Bronchial epithelial cell (primary cell): ENCODE measurements around the gene NEDD4L. TPM values are rescaled to one million over a fixed set of nuclear protein-coding genes. Genes with fewer than 3 reads are reported as not detected.

Experiments used
- DNase-seq: peaks from one replicate; pipeline ENCODE4 v3.0.0-alpha.2; 2010; ENCODE audit warnings: low read depth
- FAIRE-seq: peaks from 2 replicates; lab custom pipeline; 2011; peaks lifted over from hg19 to GRCh38; lab: Jason Lieb, UNC
- H3K27me3 ChIP-seq: 2 replicates; pipeline ENCODE4 v1.5.1; 2011; ENCODE audit warnings: low read length; ENCODE audit not compliant: control insufficient read depth, insufficient read depth
- H3K36me3 ChIP-seq: 2 replicates; pipeline ENCODE4 v1.5.1; 2011; ENCODE audit warnings: low read length; ENCODE audit not compliant: control insufficient read depth, insufficient read depth
- H3K4me3 ChIP-seq: 2 replicates; pipeline ENCODE4 v1.5.1; 2011; ENCODE audit warnings: mild to moderate bottlenecking, low read depth, low read length, control low read depth
- total RNA-seq: library from RNA; depleted of rRNA; stranded (reverse); fragments of >200 nt; gene quantifications from 2 replicates; pipeline ENCODE4 v1.2.1, GENCODE V29; 2014
- TF ChIP-seq, protein P1 (sequence below): IDR thresholded peaks from 2 replicates; pipeline ENCODE4 v1.5.1; 2011; ENCODE audit warnings: mild to moderate bottlenecking, moderate library complexity, low read length, control low read depth, inconsistent platforms; ENCODE audit not compliant: insufficient read depth, severe bottlenecking

The NEDD4L gene
- total RNA-seq, 1 donor from 2014 or later: 11.3 TPM

DNA sequence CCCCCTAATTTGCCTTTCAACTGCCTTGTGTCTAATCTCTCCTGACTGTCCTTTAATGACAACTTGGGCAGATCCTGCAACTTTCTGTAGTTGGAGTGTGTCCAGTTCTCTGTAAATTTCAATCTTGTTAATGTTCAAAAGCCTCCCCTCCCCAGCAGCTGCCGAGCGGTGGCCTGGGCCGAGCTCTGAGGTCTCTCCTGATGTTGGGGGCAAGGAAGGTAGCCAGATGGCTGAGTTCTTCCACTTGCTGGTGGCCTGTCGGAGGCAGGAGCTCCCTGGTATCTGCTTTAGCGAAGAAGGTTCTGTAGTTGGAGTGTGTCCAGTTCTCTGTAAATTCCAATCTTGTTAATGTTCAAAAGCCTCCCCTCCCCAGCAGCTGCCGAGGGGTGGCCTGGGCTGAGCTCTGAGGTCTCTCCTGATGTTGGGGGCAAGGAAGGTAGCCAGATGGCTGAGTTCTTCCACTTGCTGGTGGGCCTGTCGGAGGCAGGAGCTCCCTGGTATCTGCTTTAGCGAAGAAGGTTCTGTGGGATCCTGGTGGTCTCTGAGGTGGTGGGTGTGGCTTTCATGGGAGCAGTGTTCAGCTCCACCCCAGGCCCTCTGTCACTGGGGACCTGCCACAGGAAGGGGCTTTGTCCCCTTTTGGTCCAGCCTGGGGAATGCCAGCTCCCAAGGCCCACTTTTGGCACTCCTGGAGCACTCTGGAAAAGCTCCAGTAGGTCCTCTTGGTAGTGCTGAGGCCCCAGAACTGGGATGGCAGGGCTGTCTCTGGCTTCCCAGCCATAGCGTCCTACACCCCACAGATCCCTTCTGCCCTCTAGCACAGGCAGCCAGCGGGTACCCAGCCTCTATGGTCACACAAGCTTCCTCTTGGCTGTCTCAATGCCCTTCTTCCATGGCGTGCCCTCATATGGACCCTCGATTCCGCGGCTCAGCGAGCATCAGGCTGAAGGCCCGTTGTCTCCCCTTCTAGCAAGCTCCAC is 373.0 kb downstream of the NEDD4L start:
- DNase-seq (peak; percentile 25), FAIRE-seq (peak; percentile 93)
- H3K27me3 ChIP-seq: peaks cover 7% of the 10 kb centered on the region
- no peaks in the 10 kb centered on the region for H3K36me3 ChIP-seq
- no peak overlapping the region for H3K4me3 ChIP-seq
- TF ChIP-seq, protein P1, sequence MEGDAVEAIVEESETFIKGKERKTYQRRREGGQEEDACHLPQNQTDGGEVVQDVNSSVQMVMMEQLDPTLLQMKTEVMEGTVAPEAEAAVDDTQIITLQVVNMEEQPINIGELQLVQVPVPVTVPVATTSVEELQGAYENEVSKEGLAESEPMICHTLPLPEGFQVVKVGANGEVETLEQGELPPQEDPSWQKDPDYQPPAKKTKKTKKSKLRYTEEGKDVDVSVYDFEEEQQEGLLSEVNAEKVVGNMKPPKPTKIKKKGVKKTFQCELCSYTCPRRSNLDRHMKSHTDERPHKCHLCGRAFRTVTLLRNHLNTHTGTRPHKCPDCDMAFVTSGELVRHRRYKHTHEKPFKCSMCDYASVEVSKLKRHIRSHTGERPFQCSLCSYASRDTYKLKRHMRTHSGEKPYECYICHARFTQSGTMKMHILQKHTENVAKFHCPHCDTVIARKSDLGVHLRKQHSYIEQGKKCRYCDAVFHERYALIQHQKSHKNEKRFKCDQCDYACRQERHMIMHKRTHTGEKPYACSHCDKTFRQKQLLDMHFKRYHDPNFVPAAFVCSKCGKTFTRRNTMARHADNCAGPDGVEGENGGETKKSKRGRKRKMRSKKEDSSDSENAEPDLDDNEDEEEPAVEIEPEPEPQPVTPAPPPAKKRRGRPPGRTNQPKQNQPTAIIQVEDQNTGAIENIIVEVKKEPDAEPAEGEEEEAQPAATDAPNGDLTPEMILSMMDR: no peak

- Histone ChIP-seq H3K4me3 (no peak overlapping the region), H3K27me3 (peaks cover 7% of the 10 kb centered on the region), H3K36me3 (no peaks in the 10 kb centered on the region)
- FAIRE-seq (no peak), DNase-seq (peak; percentile 86)
- TF ChIP-seq, protein P1: no peak
Observed at GRCh38 chr18:58417752-58418151, 373.7 kb downstream of the NEDD4L start.

DNA sequence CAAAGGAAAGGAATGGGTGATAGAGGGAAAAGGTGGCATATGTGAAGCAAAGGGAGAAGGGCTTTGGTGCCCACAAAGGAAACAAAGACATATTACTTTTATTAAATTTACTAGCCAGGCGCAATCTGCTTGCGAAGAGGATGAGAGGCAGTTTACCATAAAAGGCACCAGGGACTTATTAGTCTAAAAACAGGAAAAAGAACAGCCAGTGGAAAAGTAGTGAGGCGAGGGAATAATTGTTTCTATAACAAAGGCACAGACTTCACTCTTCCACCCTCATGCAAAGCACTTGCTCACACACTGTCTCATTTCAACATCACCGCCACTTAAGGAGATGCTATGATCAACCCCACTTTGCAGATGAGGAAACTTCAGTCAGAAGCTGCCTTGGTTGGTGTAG is 374.3 kb downstream of the NEDD4L start:
- DNase-seq (no peak), FAIRE-seq (no peak)
- Histone ChIP-seq H3K36me3 (no peaks in the 10 kb centered on the region), H3K27me3 (peaks cover 4% of the 10 kb centered on the region), H3K4me3 (no peak overlapping the region)
- TF ChIP-seq, protein P1: no peak

DNA sequence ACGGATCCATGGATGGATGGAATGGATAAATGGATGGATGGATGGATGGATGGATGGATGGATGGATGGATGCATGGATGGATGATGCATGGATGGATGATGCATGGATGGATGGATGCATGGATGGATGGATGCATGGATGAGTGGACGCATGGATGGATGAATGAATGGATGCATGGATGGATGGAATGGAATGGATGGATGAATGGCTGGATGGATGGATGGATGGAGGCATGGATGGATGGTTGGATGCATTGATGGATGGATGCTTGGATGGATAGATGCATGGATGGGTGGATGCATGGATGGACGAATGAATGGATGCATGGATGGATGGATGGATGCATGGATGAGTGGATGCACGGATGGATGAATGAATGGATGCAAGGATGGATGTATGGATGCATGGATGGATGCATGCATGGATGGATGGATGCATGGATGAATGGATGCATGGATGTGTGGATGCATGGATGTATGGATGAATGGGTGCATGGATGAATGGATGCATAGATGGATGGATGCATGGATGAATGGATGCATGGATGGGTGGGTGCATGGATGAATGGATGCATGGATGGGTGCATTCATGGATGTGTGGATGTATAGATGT is 375.7 kb downstream of the NEDD4L start:
- TF ChIP-seq, protein P1: no peak
- DNase-seq (no peak), FAIRE-seq (peak; percentile 97)
- H3K36me3 ChIP-seq: no peaks in the 10 kb centered on the region
- no peak overlapping the region for H3K4me3 ChIP-seq
- H3K27me3 ChIP-seq: peaks cover 5% of the 10 kb centered on the region

GRCh38 chr18:58426611-58427010 is 382.6 kb downstream of the NEDD4L start:
- Histone ChIP-seq H3K27me3 (peaks cover 3% of the 10 kb centered on the region), H3K4me3 (no peak overlapping the region), H3K36me3 (no peaks in the 10 kb centered on the region)
- no peak for DNase-seq
- TF ChIP-seq, protein P1: no peak
- no peak for FAIRE-seq
